RWPE1 (cell line): Measurements from ENCODE around the gene INPP5J.

Experiments
- CTCF ChIA-PET: fragments of 350-600 bp; sonication (Branson Sonifier 250); formaldehyde crosslinking; extraction: SDS; loops from one replicate; lab custom pipeline; 2021; lab: Yijun Ruan, JAX
- POLR2A ChIA-PET: fragments of 400-600 bp; formaldehyde crosslinking; extraction: SDS; loops from one replicate; lab custom pipeline; 2020; ENCODE audit warnings: antibody characterized with exemption; ENCODE audit not compliant: low non-redundant PET; lab: Yijun Ruan, JAX
- DNase-seq: peaks from one replicate; pipeline ENCODE4 v3.0.0; 2012; ENCODE audit warnings: low spot score
- H3K27ac ChIP-seq: fragments of 450-650 bp; 2 replicates; pipeline ENCODE4 v1.5.1; 2017
- CTCF ChIP-seq: fragments of 450-650 bp; conservative IDR thresholded peaks from 2 replicates; pipeline ENCODE4 v1.5.1; 2017; ENCODE audit warnings: low read depth, mild to moderate bottlenecking

The INPP5J gene

GRCh38 chr22:31102441-31103081 lies 20.2 kb upstream of the INPP5J start:
- TF ChIP-seq CTCF = no peak
- DNase-seq = no peak
- ChIA-PET POLR2A (no interaction called here), CTCF (interaction anchor here (0.7 kb wide), 1 partner anchor 128 kb away, joined by 4 read pairs; no protein-coding TSS in a partner anchor)
- peak overlapping the region; percentile 69 for H3K27ac ChIP-seq

GRCh38 chr22:31103111-31103510 lies 19.7 kb upstream of the INPP5J start:
- peak overlapping the region; percentile 69 for H3K27ac ChIP-seq
- no peak for TF ChIP-seq CTCF
- no peak for DNase-seq
- CTCF ChIA-PET = interaction anchor here (0.7 kb wide), 1 partner anchor 128 kb away, joined by 4 read pairs; no protein-coding TSS in a partner anchor
- POLR2A ChIA-PET = no interaction called here

GRCh38 chr22:31103899-31104694 lies 18.7 kb upstream of the INPP5J start:
- ChIA-PET CTCF (no interaction called here), POLR2A (no interaction called here)
- TF ChIP-seq CTCF = no peak
- peak overlapping the region; percentile 69 for H3K27ac ChIP-seq
- no peak for DNase-seq

- DNase-seq = no peak
- TF ChIP-seq CTCF = no peak
- CTCF ChIA-PET = interaction anchor here (0.6 kb wide), 1 partner anchor 57 kb away, joined by 4 read pairs; no protein-coding TSS in a partner anchor
- peak overlapping the region; percentile 67; the same call in 1 of the 2 replicates for H3K27ac ChIP-seq
- POLR2A ChIA-PET = no interaction called here
Observed at GRCh38 chr22:31104869-31105268, 17.9 kb upstream of the INPP5J start.

- ChIA-PET POLR2A (no interaction called here), CTCF (interaction anchor here (0.6 kb wide), 1 partner anchor 57 kb away, joined by 4 read pairs; no protein-coding TSS in a partner anchor)
- no peak for TF ChIP-seq CTCF
- DNase-seq = no peak
- H3K27ac ChIP-seq = peak overlapping the region; percentile 67
Observed at GRCh38 chr22:31105282-31105929, 17.4 kb upstream of the INPP5J start.

- no peak for TF ChIP-seq CTCF
- peak overlapping the region; percentile 67 for H3K27ac ChIP-seq
- ChIA-PET POLR2A (no interaction called here), CTCF (no interaction called here)
- DNase-seq = no peak
Observed at GRCh38 chr22:31106001-31106571, 16.7 kb upstream of the INPP5J start.
